Stimulated activated CD4-positive, alpha-beta T cell treated with anti-CD3 and anti-CD28 coated beads, TNF-alpha, amount 100 ng/mL, for 4 hours (primary cell): ENCODE results near the gene BRINP2.

Experiments
- DNase-seq, 3 experiments: peaks; one replicate each; pipeline ENCODE4 v3.0.0-alpha.2; 2020; ENCODE audit warnings: low read depth in 3 of 3

BRINP2 gene

GRCh38 chr1:177165069-177165439 is 5.7 kb upstream of the BRINP2 start:
- DNase-seq, result no peak

GRCh38 chr1:177171536-177172123 is 872 bp downstream of the BRINP2 start:
- DNase-seq, result no peak

GRCh38 chr1:177172272-177172671 is 1.5 kb downstream of the BRINP2 start:
- no peak for DNase-seq

GRCh38 chr1:177172866-177173265 is 2.1 kb downstream of the BRINP2 start:
- no peak for DNase-seq

- DNase-seq, result no peak
These were observed 3.2 kb downstream of the BRINP2 start for GRCh38 chr1:177173976-177174375.

GRCh38 chr1:177174921-177175634 is 4.3 kb downstream of the BRINP2 start:
- DNase-seq, result no peak

- DNase-seq, result no peak
These were observed 10.5 kb downstream of the BRINP2 start for GRCh38 chr1:177181280-177181630.

GRCh38 chr1:177181631-177182291 is 11.0 kb downstream of the BRINP2 start:
- DNase-seq, result peak in 1 of 3 experiments; percentile 1

- no peak for DNase-seq
These were observed 13.1 kb downstream of the BRINP2 start for GRCh38 chr1:177183836-177184235.

GRCh38 chr1:177185209-177185608 is 14.5 kb downstream of the BRINP2 start:
- no peak for DNase-seq

GRCh38 chr1:177186639-177187038 is 15.9 kb downstream of the BRINP2 start:
- DNase-seq, result no peak

- DNase-seq, result no peak
These were observed 19.7 kb downstream of the BRINP2 start for GRCh38 chr1:177190308-177190970.

GRCh38 chr1:177198243-177198642 is 27.5 kb downstream of the BRINP2 start:
- no peak for DNase-seq

GRCh38 chr1:177200290-177200689 is 29.5 kb downstream of the BRINP2 start:
- no peak for DNase-seq

GRCh38 chr1:177206831-177207355 is 36.1 kb downstream of the BRINP2 start:
- no peak for DNase-seq

- DNase-seq, result no peak
These were observed 38.2 kb downstream of the BRINP2 start for GRCh38 chr1:177208920-177209319.

GRCh38 chr1:177209357-177209756 is 38.6 kb downstream of the BRINP2 start:
- DNase-seq, result no peak

GRCh38 chr1:177210071-177210470 is 39.3 kb downstream of the BRINP2 start:
- no peak for DNase-seq

GRCh38 chr1:177211231-177211630 is 40.5 kb downstream of the BRINP2 start:
- no peak for DNase-seq

GRCh38 chr1:177216587-177217202 is 45.9 kb downstream of the BRINP2 start:
- no peak for DNase-seq

GRCh38 chr1:177219554-177220458 is 49.0 kb downstream of the BRINP2 start:
- no peak for DNase-seq
